Esophagus squamous epithelium (tissue), 4 donors: ENCODE measurements around the gene PCDH9.

ENCODE experiments used
- CTCF ChIP-seq, 6 experiments: fragments of 450-650 bp in 4 of 6; fragments of 200-600 bp in 2 of 6; sonication (generic) in 2 of 6; IDR thresholded peaks; one replicate each; pipeline ENCODE4 v1.5.1; 2016 to 2019; ENCODE audit warnings: antibody characterized with exemption in 6 of 6, mild to moderate bottlenecking in 4 of 6, moderate library complexity in 4 of 6
- POLR2A ChIP-seq, 4 donors: fragments of 450-650 bp; IDR thresholded peaks; one replicate each; pipeline ENCODE4 v1.6.1; 2017; ENCODE audit warnings: antibody characterized with exemption in 4 of 4, mild to moderate bottlenecking in 4 of 4, moderate library complexity in 3 of 4

DNA sequence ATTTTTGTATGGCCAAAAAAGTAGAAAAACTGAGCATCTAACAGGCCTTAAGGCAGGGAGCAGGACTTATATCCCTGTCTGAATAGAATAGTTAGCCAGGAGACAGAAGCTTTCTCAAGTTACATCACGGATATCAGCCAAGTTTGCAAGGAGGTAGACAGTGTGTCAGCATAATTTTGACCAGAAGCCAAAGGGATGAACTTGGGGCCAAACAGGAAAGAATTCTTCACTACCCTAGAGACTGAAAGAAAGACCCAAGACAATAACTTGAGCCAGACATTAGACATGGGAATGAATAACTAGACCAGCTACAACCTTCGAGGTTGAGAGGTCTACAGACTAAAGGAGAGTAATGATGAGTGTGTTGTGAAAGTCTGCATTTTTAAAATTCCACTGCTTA, 48.1 kb upstream of the PCDH9 start:
- no peak for TF ChIP-seq POLR2A (IDR thresholded peaks at IDR 0.05)
- no peak for TF ChIP-seq CTCF (IDR thresholded peaks at IDR 0.05)
